Transverse colon (tissue), 4 donors: ENCODE results near the gene KCTD6.
A peak's percentile ranks its signal among the peaks of the same experiment; 100 is the strongest.

Source experiments
- EP300 ChIP-seq: sonication (generic); formaldehyde crosslinking; IDR thresholded peaks from one replicate; pipeline ENCODE4 v1.6.1; 2017; ENCODE audit warnings: antibody characterized with exemption, low read depth
- POLR2A ChIP-seq: fragments of 450-650 bp; IDR thresholded peaks from one replicate; pipeline ENCODE4 v1.6.1; 2016; ENCODE audit warnings: antibody characterized with exemption, mild to moderate bottlenecking, moderate library complexity
- POLR2AphosphoS5 ChIP-seq, 3 donors: sonication (generic); formaldehyde crosslinking; IDR thresholded peaks; one replicate each; pipeline ENCODE4 v1.6.1; 2016; ENCODE audit warnings: antibody characterized with exemption in 3 of 3
- TF ChIP-seq, protein P1 (sequence below), 5 experiments: fragments of 200-600 bp in 3 of 5; fragments of 450-650 bp in 2 of 5; sonication (generic) in 3 of 5; IDR thresholded peaks; 1 replicate in 2 of 5; 2 replicates in 3 of 5; pipeline ENCODE4 v1.5.1; 2016 to 2017; ENCODE audit warnings: antibody characterized with exemption in 5 of 5, inconsistent platforms in 3 of 5, mild to moderate bottlenecking in 2 of 5, moderate library complexity in 1 of 5

DNA sequence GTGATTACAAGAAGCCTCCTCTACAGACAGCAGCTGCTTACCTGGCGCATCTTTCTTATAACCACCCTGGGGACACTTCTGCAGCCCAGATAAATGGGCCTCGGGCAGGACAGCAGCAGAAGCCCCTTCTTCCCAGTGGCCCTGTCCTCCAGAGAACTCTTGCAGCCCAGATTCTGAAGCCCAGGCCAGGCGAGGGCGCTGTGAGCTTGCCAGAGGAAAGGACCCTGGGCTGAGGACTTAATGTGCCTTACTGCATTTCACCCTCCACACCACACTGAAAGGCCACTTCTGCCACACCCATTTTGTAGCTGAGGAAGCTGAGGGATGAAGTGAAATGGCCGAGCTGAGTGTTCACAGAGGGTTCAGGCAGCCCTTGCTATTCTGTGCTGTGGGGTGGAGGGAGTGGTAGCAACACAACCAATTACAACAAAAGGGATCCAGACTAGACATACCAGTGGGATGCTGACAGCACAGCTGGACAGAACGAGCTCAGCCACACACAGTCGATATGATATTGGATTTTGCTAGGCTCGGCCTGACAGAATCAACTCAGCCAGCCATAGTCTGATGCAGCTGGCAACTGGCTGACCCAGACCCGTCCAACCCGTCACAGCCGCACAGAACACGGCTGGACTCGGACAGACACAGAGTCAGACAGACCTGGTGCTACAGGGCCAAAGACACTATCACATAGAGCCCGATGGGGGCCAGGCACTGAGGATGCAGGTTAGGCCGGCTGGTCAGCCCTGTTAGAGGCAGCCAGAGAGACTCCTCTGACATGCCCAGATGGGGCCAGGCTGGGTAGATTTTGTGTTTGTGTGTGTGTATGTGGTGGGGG lies 37.8 kb downstream of the KCTD6 start:
- TF ChIP-seq, protein P1, sequence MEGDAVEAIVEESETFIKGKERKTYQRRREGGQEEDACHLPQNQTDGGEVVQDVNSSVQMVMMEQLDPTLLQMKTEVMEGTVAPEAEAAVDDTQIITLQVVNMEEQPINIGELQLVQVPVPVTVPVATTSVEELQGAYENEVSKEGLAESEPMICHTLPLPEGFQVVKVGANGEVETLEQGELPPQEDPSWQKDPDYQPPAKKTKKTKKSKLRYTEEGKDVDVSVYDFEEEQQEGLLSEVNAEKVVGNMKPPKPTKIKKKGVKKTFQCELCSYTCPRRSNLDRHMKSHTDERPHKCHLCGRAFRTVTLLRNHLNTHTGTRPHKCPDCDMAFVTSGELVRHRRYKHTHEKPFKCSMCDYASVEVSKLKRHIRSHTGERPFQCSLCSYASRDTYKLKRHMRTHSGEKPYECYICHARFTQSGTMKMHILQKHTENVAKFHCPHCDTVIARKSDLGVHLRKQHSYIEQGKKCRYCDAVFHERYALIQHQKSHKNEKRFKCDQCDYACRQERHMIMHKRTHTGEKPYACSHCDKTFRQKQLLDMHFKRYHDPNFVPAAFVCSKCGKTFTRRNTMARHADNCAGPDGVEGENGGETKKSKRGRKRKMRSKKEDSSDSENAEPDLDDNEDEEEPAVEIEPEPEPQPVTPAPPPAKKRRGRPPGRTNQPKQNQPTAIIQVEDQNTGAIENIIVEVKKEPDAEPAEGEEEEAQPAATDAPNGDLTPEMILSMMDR (IDR thresholded peaks at IDR 0.05): peak in 1 of 5 experiments; percentile 9
- TF ChIP-seq POLR2A: no peak
- TF ChIP-seq EP300: no peak
- TF ChIP-seq POLR2AphosphoS5 (IDR thresholded peaks at IDR 0.05): no peak
